ENCODE results near the gene KCNJ16. TPM values are rescaled to one million over a fixed set of nuclear protein-coding genes. Genes with fewer than 3 reads are reported as not detected.

The KCNJ16 gene
- total RNA-seq, 2 donors from 2014 or later: 0.28 TPM; not detected in 1

GRCh38 chr17:70120425-70120824, 45.4 kb downstream of the KCNJ16 start:
- H3K4me3 ChIP-seq: no peak overlapping the region
- no peaks in the 10 kb centered on the region for H3K4me1 ChIP-seq (ENCODE audit: control insufficient read depth in 1 of 2, low read depth in 2 of 2)
- H3K27me3 ChIP-seq (replicated peaks; ENCODE audit: insufficient read depth): no peaks in the 10 kb centered on the region
- ATAC-seq (ENCODE audit: insufficient number of reproducible peaks, low FRiP score, low read depth) (no peak), DNase-seq (ENCODE audit: low spot score) (no peak)
- H3K36me3 ChIP-seq: no peaks in the 10 kb centered on the region
- TF ChIP-seq, protein P1, sequence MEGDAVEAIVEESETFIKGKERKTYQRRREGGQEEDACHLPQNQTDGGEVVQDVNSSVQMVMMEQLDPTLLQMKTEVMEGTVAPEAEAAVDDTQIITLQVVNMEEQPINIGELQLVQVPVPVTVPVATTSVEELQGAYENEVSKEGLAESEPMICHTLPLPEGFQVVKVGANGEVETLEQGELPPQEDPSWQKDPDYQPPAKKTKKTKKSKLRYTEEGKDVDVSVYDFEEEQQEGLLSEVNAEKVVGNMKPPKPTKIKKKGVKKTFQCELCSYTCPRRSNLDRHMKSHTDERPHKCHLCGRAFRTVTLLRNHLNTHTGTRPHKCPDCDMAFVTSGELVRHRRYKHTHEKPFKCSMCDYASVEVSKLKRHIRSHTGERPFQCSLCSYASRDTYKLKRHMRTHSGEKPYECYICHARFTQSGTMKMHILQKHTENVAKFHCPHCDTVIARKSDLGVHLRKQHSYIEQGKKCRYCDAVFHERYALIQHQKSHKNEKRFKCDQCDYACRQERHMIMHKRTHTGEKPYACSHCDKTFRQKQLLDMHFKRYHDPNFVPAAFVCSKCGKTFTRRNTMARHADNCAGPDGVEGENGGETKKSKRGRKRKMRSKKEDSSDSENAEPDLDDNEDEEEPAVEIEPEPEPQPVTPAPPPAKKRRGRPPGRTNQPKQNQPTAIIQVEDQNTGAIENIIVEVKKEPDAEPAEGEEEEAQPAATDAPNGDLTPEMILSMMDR (IDR thresholded peaks at IDR 0.05): no peak
- no peak overlapping the region for H3K27ac ChIP-seq
- peaks cover 5% of the 10 kb centered on the region for H3K9me3 ChIP-seq

DNA sequence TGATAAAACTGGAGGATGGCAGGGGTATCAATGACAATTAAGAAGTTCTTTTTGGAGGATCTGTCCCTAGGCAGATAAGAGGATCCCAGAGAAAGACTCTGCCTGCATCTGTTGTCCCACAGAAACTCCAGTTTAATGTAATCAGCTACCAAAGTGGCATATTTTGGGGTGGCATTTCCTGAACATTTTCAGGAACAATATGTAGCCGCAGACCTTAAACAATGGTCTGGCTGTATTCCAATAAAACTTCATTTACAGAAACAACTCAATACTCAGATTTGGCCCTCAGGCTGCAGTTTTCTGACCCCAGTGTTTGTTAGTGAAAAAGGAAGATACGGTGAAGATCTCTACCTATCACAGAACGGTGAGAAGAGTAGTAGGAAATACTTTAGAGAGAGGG, 46.1 kb downstream of the KCNJ16 start:
- no peaks in the 10 kb centered on the region for H3K4me1 ChIP-seq (ENCODE audit: control insufficient read depth in 1 of 2, low read depth in 2 of 2)
- no peaks in the 10 kb centered on the region for H3K36me3 ChIP-seq
- H3K9me3 ChIP-seq: peaks cover 5% of the 10 kb centered on the region
- TF ChIP-seq, protein P1 (IDR thresholded peaks at IDR 0.05): no peak
- no peaks in the 10 kb centered on the region for H3K27me3 ChIP-seq (replicated peaks; ENCODE audit: insufficient read depth)
- DNase-seq (ENCODE audit: low spot score) (no peak), ATAC-seq (ENCODE audit: insufficient number of reproducible peaks, low FRiP score, low read depth) (no peak)
- no peak overlapping the region for H3K27ac ChIP-seq
- no peak overlapping the region for H3K4me3 ChIP-seq

DNA sequence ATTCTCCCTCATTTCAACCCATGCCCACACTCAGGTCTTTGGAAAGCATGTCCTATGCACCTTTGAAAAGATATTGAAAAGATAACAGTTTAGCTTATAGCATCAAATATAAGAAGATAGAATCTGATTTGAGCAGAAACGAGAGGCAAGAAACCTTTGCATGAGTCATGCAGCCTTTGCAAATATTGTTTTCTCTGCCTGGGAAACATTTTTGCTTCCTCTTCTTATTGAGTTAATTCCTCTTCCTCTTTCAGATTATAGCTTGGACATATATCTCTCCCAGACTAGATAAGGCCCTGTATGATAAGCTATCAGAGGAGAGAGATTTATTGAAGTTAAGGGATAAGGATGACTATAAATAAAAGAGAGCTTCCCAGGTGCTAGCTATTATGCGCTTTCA, 48.2 kb downstream of the KCNJ16 start:
- Histone ChIP-seq H3K27me3 (replicated peaks; ENCODE audit: insufficient read depth) (no peaks in the 10 kb centered on the region), H3K4me3 (no peak overlapping the region), H3K4me1 (ENCODE audit: control insufficient read depth in 1 of 2, low read depth in 2 of 2) (no peaks in the 10 kb centered on the region), H3K27ac (no peak overlapping the region), H3K36me3 (no peaks in the 10 kb centered on the region), H3K9me3 (peaks cover 5% of the 10 kb centered on the region)
- no peak for DNase-seq (ENCODE audit: low spot score)
- ATAC-seq (ENCODE audit: insufficient number of reproducible peaks, low FRiP score, low read depth): no peak
- TF ChIP-seq, protein P1 (IDR thresholded peaks at IDR 0.05): no peak

DNA sequence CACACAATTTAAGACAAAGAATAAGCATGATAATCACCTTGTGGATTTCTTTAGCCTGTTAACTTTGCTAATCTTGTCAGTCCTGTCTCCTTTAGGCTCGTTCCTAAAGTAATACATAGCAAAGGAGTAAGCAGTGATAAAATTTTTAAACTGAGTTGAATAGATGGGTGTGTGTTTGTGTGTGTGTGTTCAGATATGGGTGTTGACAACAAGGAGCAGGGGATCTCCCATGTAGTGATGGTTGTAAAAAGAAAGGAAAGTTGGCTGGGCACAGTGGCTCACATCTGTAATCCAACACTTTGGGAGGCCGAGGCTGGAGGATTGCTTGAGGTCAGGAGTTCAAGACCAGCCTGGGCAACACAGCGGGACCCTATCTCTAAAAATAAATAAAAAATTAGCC, 49.7 kb downstream of the KCNJ16 start:
- Histone ChIP-seq H3K36me3 (no peaks in the 10 kb centered on the region), H3K4me1 (ENCODE audit: control insufficient read depth in 1 of 2, low read depth in 2 of 2) (no peaks in the 10 kb centered on the region), H3K27ac (no peak overlapping the region), H3K4me3 (no peak overlapping the region), H3K27me3 (replicated peaks; ENCODE audit: insufficient read depth) (no peaks in the 10 kb centered on the region), H3K9me3 (peaks cover 1% of the 10 kb centered on the region)
- TF ChIP-seq, protein P1 (IDR thresholded peaks at IDR 0.05): no peak
- ATAC-seq (ENCODE audit: insufficient number of reproducible peaks, low FRiP score, low read depth): no peak
- no peak for DNase-seq (ENCODE audit: low spot score)

- Histone ChIP-seq H3K27ac (no peak overlapping the region), H3K4me3 (no peak overlapping the region), H3K36me3 (no peaks in the 10 kb centered on the region), H3K9me3 (no peaks in the 10 kb centered on the region), H3K27me3 (replicated peaks; ENCODE audit: insufficient read depth) (no peaks in the 10 kb centered on the region), H3K4me1 (ENCODE audit: control insufficient read depth in 1 of 2, low read depth in 2 of 2) (no peaks in the 10 kb centered on the region)
- TF ChIP-seq, protein P1 (IDR thresholded peaks at IDR 0.05): no peak
- DNase-seq (ENCODE audit: low spot score) (no peak), ATAC-seq (ENCODE audit: insufficient number of reproducible peaks, low FRiP score, low read depth) (no peak)
These were observed 52.3 kb downstream of the KCNJ16 start for GRCh38 chr17:70127221-70127873.
